Aorta (tissue), 5 donors: ENCODE results near the gene DMRTA2. TPM values are rescaled to one million over a fixed set of nuclear protein-coding genes. Genes with fewer than 3 reads are reported as not detected.
"Not testable (repeated sequence)": the region's sequence is repeated elsewhere in the genome, so short reads cannot be mapped to it uniquely, and the experiment has no call there.

Experiments
- ATAC-seq: fragments of 200-7000 bp; cut with Tn5 transposase; one replicate; pipeline ENCODE4 v1.9.1; 2022; ENCODE audit warnings: moderate library complexity; ENCODE audit not compliant: low FRiP score
- DNase-seq, 2 donors: peaks; one replicate each; pipeline ENCODE4 v3.0.0-alpha.2; 2020
- H3K27ac ChIP-seq, 2 donors: one replicate each; pipeline ENCODE4 v1.5.1; 2013; ENCODE audit warnings: low read length in 2 of 2, mild to moderate bottlenecking in 2 of 2, moderate library complexity in 2 of 2, control low read depth in 1 of 2, inconsistent platforms in 1 of 2, low read depth in 1 of 2
- H3K27me3 ChIP-seq, 2 donors: one replicate each; pipeline ENCODE4 v1.6.1; 2013; ENCODE audit warnings: control low read depth in 1 of 2, low read length in 1 of 2, mild to moderate bottlenecking in 1 of 2, moderate library complexity in 1 of 2; ENCODE audit not compliant: insufficient read depth in 2 of 2, control insufficient read depth in 1 of 2
- H3K36me3 ChIP-seq, 2 donors: one replicate each; pipeline ENCODE4 v1.6.1; 2013; ENCODE audit warnings: control low read depth in 1 of 2, low read length in 1 of 2, mild to moderate bottlenecking in 1 of 2; ENCODE audit not compliant: insufficient read depth in 2 of 2, control insufficient read depth in 1 of 2
- H3K4me1 ChIP-seq, 2 donors: one replicate each; pipeline ENCODE4 v1.6.1; 2013; ENCODE audit warnings: low read length in 2 of 2, control low read depth in 1 of 2, mild to moderate bottlenecking in 1 of 2, moderate library complexity in 1 of 2; ENCODE audit not compliant: insufficient read depth in 2 of 2, control insufficient read depth in 1 of 2
- H3K4me3 ChIP-seq, 2 donors: one replicate each; pipeline ENCODE4 v1.5.1; 2013; ENCODE audit warnings: low read length in 2 of 2, control low read depth in 1 of 2, mild to moderate bottlenecking in 1 of 2
- H3K9me3 ChIP-seq: one replicate; pipeline ENCODE4 v1.6.1; 2013; ENCODE audit warnings: mild to moderate bottlenecking, low read length; ENCODE audit not compliant: control insufficient read depth
- WGBS, 2 donors: extraction: QIAGEN DNeasy Blood & Tissue Kit; methylation state at CpG; one replicate each; pipeline ENCODE4 v1.1.7; 2013; 5-methylcytosine and 5-hydroxymethylcytosine counted together
- intact Hi-C, 2 donors: fragments of 100-400 bp; cut with DNase I; formaldehyde crosslinking; loops; one replicate each; pipeline versions ENCODE4 v1.14.2 to v1.15.0; 2022
- polyA plus RNA-seq, 2 donors: library from polyadenylated mRNA; stranded (reverse); fragments of 200-250 nt; gene quantifications; one replicate each; pipeline ENCODE4 v1.2.3, GENCODE V29; 2013
- total RNA-seq, 2 donors: library from RNA; stranded (reverse); fragmentation: NEBNext Ultra II Directional; extraction: Animal tissue kit (Norgen Biotek cat#: 25700); gene quantifications; one replicate each; pipeline ENCODE4 v1.2.1, GENCODE V29; 2021
- donor health status: healthy with polysubstance abuse.
- donor health status: Bipolar disorder and iron deficiency.
- donor health status: DM: no; HTN: no; CAD: no.
- donor health status: DM: no; HTN: no; CAD: no.
- donor health status: DM: yes; HTN: yes; CAD: no.

The DMRTA2 gene
- total and polyA plus RNA-seq, 4 donors: 0.26 TPM; not detected in 3

GRCh38 chr1:50416150-50416527, 7.1 kb downstream of the DMRTA2 start:
- no peak overlapping the region for H3K27ac ChIP-seq
- intact Hi-C loops: no loop called here
- no peak overlapping the region for H3K4me3 ChIP-seq
- H3K27me3 ChIP-seq: peaks cover 0 to 6% of the 10 kb centered on the region in 2 donors
- DNase-seq: no peak
- no peaks in the 10 kb centered on the region for H3K4me1 ChIP-seq
- no peaks in the 10 kb centered on the region for H3K36me3 ChIP-seq
- 3 to 4% methylated on average over 24 to 25 of the region's 25 CpGs for WGBS, 2 donors
- peaks cover 5% of the 10 kb centered on the region for H3K9me3 ChIP-seq
- ATAC-seq: no peak

GRCh38 chr1:50415235-50416149, 7.8 kb downstream of the DMRTA2 start:
- Histone ChIP-seq H3K4me3 (no peak overlapping the region), H3K27ac (no peak overlapping the region), H3K36me3 (no peaks in the 10 kb centered on the region), H3K9me3 (peaks cover 5% of the 10 kb centered on the region), H3K4me1 (no peaks in the 10 kb centered on the region), H3K27me3 (peaks cover 0 to 6% of the 10 kb centered on the region in 2 donors)
- WGBS, 2 donors: 5% methylated on average over 51 to 56 of the region's 56 CpGs
- DNase-seq (no peak), ATAC-seq (no peak)
- intact Hi-C loops: no loop called here

GRCh38 chr1:50414853-50415234, 8.4 kb downstream of the DMRTA2 start:
- intact Hi-C loops: no loop called here
- Histone ChIP-seq H3K27ac (no peak overlapping the region), H3K36me3 (no peaks in the 10 kb centered on the region), H3K9me3 (peaks cover 5% of the 10 kb centered on the region), H3K27me3 (peaks cover 0 to 6% of the 10 kb centered on the region in 2 donors), H3K4me1 (no peaks in the 10 kb centered on the region), H3K4me3 (no peak overlapping the region)
- no peak for ATAC-seq
- 45 to 49% methylated on average over 7 of the region's 7 CpGs for WGBS, 2 donors
- no peak for DNase-seq

- Histone ChIP-seq H3K27ac (no peak overlapping the region), H3K9me3 (peaks cover 6% of the 10 kb centered on the region), H3K27me3 (peaks cover 0 to 6% of the 10 kb centered on the region in 2 donors), H3K4me1 (no peaks in the 10 kb centered on the region), H3K4me3 (no peak overlapping the region), H3K36me3 (no peaks in the 10 kb centered on the region)
- 75 to 94% methylated on average over 1 of the region's 1 CpG for WGBS, 2 donors
- intact Hi-C loops: no loop called here
- DNase-seq: no peak
- ATAC-seq: no peak
Measured at GRCh38 chr1:50412813-50413476, 10.3 kb downstream of the DMRTA2 start.

- H3K9me3 ChIP-seq: peaks cover 2% of the 10 kb centered on the region
- ATAC-seq (no peak), DNase-seq (no peak)
- H3K4me3 ChIP-seq: no peak overlapping the region
- intact Hi-C loops: no loop called here
- H3K36me3 ChIP-seq: no peaks in the 10 kb centered on the region
- no peaks in the 10 kb centered on the region for H3K27me3 ChIP-seq
- no peak overlapping the region for H3K27ac ChIP-seq
- no peaks in the 10 kb centered on the region for H3K4me1 ChIP-seq
- 76 to 84% methylated on average over 4 of the region's 4 CpGs for WGBS, 2 donors
Measured at GRCh38 chr1:50405814-50406213, 17.4 kb downstream of the DMRTA2 start.

GRCh38 chr1:50393522-50394120, 29.6 kb downstream of the DMRTA2 start:
- peaks cover 4% of the 10 kb centered on the region for H3K9me3 ChIP-seq
- H3K4me3 ChIP-seq: no peak overlapping the region
- 48 to 49% methylated on average over 2 of the region's 2 CpGs for WGBS, 2 donors
- no peaks in the 10 kb centered on the region for H3K4me1 ChIP-seq
- ATAC-seq (no peak), DNase-seq (no peak)
- intact Hi-C loops: no loop called here
- no peaks in the 10 kb centered on the region for H3K36me3 ChIP-seq
- H3K27me3 ChIP-seq: no peaks in the 10 kb centered on the region
- no peak overlapping the region for H3K27ac ChIP-seq

- 94 to 96% methylated on average over 10 to 33 of the region's 33 CpGs for WGBS, 2 donors
- not testable (repeated sequence) for ATAC-seq, H3K27ac ChIP-seq
Measured at GRCh38 chr1:50381551-50381950, 41.7 kb downstream of the DMRTA2 start.

GRCh38 chr1:50378770-50379169, 44.5 kb downstream of the DMRTA2 start:
- Histone ChIP-seq H3K9me3 (no peaks in the 10 kb centered on the region), H3K4me3 (no peak overlapping the region), H3K4me1 (no peaks in the 10 kb centered on the region), H3K27me3 (no peaks in the 10 kb centered on the region), H3K36me3 (no peaks in the 10 kb centered on the region), H3K27ac (no peak overlapping the region)
- intact Hi-C loops: no loop called here
- 80% methylated on average over 2 of the region's 2 CpGs for WGBS, 2 donors
- no peak for DNase-seq
- ATAC-seq: no peak

More at GRCh38 chr1:50381551-50381950, 41.7 kb downstream of the DMRTA2 start:
- DNase-seq, H3K36me3 ChIP-seq, H3K4me1 ChIP-seq, intact Hi-C loops, H3K4me3 ChIP-seq, H3K27me3 ChIP-seq, H3K9me3 ChIP-seq: not testable (repeated sequence)
